NCI-H526 treated with DMSO at 0.1 percent for 48 hours (cell line): Measurements from ENCODE around the gene FKBP10.
"Not testable (repeated sequence)": the region's sequence is repeated elsewhere in the genome, so short reads cannot be mapped to it uniquely, and the experiment has no call there.

Experiments used
- DNase-seq: peaks from one replicate; lab custom pipeline; 2025; lab: John Stamatoyannopoulos, UW

FKBP10 gene

DNA sequence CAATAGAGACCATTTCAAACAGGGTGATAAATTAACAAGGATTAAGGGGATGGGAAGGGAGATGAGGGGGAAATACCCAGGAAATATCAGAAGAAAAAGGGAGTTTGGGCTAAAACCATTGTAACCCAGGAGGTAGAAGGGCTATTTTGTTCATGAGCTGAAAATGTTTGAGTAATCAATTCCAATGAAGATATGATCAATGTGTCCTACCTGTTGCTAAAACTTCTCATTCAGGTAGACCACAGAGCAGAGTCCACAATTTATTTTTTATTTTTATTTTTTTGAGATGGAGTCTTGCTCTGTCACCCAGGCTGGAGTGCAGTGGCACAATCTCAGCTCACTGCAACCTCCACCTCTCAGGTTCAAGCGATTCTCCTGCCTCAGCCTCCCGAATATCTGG is 26.6 kb downstream of the FKBP10 start:
- DNase-seq: not testable (repeated sequence)

- not testable (repeated sequence) for DNase-seq
Observed at GRCh38 chr17:41840781-41841180, 28.0 kb downstream of the FKBP10 start.

GRCh38 chr17:41844971-41845370 is 32.2 kb downstream of the FKBP10 start:
- no peak for DNase-seq

GRCh38 chr17:41848788-41849187 is 36.0 kb downstream of the FKBP10 start:
- no peak for DNase-seq

GRCh38 chr17:41849251-41849990 is 36.6 kb downstream of the FKBP10 start:
- DNase-seq: no peak

GRCh38 chr17:41851382-41851781 is 38.6 kb downstream of the FKBP10 start:
- not testable (repeated sequence) for DNase-seq

- DNase-seq: no peak
Observed at GRCh38 chr17:41860254-41860931, 47.6 kb downstream of the FKBP10 start.

DNA sequence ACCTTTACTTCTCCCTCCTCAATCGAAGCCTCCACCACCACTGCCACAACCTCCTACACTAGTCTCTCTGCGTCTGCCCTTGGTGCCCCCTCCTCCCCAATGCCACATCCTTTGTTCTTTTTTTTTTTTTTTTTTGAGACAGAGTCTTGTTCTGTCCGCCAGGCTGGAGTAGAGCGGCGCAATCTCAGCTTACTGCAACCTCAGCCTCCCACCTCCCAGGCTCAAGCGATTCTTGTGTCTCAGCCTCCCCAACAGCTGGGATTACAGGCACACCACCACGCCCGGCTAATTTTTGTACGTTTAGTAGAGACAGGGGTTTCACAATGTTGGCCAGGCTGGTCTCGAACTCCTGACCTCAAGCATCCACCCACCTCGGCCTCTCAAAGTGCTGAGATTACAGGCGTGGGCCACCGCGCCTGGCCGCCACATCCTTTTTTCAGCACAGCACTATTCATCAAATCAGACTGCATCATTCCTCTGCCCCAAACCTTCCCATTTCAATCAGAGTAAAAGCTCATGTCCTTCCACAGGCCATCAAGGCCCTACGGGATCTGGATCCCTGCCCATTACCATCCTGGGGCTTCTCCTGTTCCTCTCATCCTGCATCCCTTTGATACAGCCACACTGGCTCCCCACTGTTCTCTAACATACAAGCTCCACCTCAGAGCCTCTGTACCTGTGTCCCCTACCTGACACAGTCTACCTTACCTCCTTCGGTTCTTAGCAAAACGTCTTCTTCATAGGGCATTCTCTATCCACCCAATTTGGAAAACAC is 50.5 kb downstream of the FKBP10 start:
- no peak for DNase-seq

DNA sequence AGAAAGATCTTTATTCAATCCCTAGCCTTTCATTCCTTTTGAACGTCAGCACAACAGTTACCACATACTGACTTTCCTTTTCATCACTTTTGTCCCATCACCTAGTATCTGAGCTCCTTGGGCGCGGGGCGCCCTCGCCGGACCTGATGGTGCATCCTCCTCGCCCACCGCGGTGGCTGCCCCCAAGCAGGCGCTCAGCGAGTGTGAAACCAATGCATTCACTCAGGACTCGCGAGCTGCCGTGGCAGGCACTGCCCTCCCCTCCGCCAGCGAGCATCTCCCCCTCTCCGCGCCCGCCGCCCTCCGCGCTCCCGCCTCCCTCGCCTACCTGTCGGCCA is 51.7 kb downstream of the FKBP10 start:
- DNase-seq: no peak

DNA sequence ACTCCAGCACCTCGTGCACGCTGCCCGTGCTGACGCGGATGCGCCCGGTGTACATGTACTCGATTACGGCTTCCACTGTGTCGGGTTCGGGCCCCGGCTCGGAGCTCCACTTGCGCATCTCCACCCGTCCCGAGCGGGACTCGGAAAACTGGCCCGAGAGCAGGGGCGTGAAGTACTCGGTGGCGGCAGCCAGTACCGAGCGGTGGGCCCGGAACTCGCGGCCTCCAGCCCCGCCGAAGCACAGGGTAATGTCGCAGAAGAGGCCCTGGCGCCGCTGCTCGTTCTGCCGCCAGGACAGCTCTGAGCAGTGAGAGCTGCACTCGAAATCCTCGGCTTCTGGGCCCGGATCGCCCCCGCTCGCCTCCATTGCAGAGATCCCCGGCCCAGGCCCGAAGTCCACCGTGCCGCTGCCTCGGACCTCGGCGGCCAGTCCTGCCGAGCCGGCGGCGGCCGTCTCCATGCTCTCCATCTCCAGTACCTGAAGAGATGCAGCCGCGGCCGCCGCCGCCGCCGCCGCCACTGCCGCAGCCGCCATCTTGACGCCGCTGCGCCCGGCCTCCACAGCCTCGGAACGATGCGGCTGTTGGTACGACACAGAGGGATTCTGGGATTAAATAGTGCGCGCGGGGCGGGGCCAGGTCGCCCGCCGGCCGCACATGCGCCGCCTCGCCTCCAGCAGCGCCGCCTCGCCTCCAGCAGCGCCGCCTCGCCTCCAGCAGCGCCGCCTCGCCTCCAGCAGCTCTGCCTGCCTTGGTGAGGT is 52.2 kb downstream of the FKBP10 start, which contains the start of gene KLHL11:
KLHL11 (minus strand) TSS at position 588 of the 760 bp plus-strand sequence; CDS start at position 535, 53 bp downstream.
- DNase-seq: peak; percentile 73

DNA sequence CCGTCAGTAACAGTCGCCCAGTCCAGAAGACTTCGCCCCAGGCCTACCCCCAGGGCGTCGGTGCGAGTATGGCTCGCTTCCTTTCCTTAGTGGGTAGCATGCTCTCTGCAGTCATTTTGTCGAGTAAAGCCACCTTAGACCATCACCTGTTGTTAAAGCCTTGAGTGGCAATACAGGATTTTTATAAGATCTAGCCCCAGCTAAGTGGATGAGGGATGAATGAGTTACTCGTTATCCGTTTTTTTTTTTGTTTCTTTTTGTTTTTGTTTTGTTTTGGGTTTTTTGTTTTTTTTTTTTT is 52.7 kb downstream of the FKBP10 start:
- DNase-seq: no peak

DNA sequence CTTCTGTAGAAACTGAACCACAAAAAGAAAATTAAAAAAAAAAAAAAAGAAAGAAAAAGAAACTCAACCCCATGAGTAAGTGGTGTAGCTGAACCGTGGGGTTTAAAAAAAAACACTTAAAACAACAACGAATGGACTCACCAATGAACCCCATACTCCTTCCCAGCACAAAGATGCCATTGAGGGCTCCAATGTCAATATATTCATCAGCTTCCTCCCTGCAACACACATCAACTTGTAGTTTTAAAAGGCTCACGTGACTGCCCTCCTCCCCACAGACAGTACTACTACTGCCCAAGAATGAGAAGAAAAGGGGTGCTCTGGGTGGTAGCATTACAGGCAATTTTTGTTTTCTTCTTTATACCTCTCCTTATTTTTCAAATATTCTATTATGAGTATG is 55.8 kb downstream of the FKBP10 start:
- DNase-seq: no peak

DNA sequence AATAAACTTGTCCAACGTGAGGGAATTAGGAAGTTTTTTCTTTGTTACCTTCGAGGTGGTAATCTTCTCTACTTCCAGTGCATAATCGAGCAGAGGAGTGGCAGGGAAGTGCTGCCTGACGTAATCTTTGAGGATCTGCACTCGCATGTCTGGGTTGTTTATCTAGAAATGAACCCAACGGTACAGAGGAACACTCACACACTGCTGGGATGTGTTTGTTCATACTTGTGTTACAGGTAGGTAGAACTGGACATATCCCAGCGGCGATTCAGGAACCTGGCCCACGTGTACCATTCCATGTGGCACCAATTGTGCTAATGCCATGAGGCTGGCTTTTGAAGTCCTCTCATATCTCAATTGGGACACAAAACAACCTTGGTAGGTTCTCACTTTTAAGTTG is 56.6 kb downstream of the FKBP10 start:
- no peak for DNase-seq

- no peak for DNase-seq
Observed at GRCh38 chr17:41870097-41870496, 57.3 kb downstream of the FKBP10 start.

GRCh38 chr17:41870627-41871026 is 57.8 kb downstream of the FKBP10 start:
- no peak for DNase-seq

DNA sequence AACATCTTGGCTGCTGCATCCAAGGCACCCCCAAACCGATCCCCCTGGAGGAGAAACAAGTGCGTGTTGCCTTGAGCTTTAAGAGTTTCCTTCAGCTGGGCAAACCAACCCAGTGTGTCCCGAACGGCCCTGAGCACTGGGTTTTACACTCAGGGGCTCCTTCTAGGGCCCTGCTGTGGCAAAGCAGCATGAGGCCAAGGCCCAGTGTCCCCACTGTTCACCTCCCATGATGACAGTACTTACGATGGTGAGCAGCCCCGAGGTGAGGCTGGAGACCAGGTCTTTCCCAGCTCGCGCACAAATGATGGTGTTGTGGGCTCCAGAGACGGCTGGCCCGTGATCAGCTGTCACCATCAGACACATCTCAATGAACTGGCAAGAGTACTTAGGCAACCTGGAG is 59.0 kb downstream of the FKBP10 start:
- DNase-seq: no peak
